CD4-positive, alpha-beta T cell treated with Interleukin-4 for 1 hour (primary cell): ENCODE results near the gene SWT1.

Source experiments
- DNase-seq, 2 donors: peaks; one replicate each; pipeline ENCODE4 v3.0.0-alpha.2; 2020 to 2022

The SWT1 gene, protein sequence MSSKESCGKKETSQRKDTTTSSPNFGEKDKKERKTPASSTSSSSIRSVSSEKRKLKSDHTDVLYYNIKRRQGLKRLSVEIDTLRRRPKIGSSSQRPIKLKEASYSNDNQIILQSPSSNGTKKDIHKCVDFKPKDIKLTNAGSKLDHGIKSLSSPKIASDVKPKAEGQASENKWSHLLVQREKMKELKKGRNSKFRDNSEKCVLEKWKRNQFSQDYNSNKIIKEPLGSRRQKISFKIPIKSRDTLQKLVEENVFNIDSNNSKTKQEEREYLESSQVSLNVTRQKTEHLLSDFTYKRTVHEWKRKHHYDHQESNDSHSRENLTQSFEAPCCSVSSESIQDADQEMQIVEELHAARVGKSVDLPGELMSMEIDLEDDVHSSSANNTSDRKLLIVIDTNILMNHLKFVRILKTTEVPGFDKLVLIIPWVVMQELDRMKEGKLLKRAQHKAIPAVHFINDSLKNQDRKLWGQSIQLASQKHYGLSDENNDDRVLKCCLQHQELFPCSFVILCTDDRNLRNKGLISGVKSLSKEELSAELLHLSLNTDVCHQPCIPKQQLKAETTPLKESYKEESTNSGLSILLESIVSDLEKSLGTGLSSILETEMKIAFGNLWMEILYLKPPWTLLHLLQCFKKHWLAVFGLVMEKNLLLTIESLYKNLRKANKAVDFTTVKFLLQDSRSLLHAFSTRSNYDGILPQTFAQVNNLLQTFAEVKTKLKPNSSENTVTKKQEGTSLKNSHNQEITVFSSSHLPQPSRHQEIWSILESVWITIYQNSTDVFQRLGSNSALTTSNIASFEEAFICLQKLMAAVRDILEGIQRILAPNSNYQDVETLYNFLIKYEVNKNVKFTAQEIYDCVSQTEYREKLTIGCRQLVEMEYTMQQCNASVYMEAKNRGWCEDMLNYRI

DNA sequence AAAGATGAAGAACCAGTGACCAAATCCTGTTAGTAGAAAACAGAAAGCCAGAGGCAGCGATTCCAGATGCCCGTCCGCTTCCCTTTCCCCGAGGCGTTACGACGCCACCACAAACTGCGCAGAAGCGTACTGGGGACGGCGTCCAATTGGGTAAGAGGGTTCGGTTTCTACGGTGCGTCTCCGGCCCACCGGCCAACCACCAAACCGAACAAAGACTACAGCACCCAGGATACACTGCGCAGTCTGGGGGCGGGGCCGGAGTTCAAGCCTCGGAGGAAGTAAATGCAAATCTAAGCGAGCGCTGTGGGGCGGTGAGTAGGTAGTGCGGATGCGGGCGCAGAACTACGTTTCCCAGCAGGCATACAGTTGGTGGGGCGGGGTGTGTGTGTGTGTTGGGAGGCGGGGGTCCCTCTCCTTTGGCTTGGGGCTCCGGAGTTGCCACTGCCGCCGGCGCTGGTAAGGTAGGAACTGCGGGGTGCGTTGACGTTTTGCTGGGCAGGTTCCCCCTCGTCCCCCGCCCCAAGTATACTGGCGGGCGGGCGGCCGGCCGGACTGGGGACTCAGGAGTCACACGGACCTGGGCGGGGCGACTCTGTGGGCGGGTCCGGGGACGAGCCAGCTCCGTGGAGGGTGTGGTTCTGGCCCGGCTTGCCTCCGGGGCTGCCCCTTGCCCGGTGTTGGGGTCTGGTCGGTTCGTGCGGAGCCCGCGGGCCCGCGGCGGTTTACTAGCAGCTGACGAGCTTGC is at the start of gene SWT1, which contains the start of gene TRMT1L:
TSS of gene SWT1 (plus strand) at position 314 of the 745 bp plus-strand sequence. CDS start 3,675 bp downstream, outside the sequence.
TSS of gene TRMT1L (minus strand) at position 100 of the 745 bp plus-strand sequence. CDS start 241 bp downstream, outside the sequence.
- peak; percentile 99 for DNase-seq

DNA sequence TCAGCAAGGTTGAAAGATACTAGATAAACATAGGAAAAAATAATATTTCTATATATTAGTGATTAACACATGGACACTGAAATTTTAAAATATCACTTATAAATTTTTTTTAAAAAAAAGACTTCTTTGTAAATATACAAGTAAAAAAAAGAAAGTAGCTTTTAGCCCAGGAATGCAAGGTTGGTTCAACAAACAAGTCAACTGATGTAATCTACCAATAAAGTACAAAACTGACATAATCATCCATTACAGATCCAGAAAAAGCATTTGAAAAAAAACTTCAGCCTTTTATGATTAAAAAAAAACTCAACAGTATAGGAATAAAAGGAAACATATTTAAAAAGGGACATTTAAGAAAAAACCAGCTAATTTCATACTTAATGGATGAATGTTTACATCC is 48.6 kb upstream of the SWT1 start:
- no peak for DNase-seq

DNA sequence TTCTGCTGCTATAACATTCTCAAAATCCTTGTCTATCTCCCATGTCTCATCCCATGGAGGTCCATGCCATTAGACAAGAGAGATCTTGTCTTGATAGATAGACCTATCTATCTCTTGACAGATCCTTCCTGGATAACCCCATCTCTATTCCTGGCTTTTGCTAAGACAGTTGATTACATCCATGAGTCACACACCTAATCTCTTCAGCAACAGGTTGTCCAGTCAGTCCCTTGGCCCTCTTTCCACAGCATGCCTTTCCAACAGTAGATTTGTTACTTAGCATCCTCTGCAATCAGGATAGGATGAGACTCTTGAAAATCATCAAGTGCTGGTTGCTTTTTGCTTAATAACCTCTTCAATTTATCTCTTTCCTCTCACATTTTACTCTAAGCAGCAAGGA is 46.8 kb upstream of the SWT1 start:
- no peak for DNase-seq

DNA sequence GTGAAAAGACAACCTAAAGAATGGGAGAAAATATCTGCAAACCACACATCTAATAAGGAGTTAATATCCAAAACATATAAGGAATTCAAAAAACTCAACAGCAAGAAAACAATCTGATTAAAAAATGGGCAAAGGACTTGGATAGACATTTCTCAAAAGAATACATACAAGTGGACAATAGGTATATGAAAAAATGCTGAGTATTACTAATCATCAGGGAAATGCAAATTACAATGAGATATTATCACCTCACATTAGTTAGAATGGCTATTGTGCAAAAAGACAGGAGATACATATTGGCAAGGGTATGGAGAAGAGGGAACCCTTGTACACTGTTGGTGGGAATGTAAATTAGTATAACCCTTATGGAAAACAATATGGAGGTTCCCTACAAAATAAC is 45.1 kb upstream of the SWT1 start:
- no peak for DNase-seq

DNA sequence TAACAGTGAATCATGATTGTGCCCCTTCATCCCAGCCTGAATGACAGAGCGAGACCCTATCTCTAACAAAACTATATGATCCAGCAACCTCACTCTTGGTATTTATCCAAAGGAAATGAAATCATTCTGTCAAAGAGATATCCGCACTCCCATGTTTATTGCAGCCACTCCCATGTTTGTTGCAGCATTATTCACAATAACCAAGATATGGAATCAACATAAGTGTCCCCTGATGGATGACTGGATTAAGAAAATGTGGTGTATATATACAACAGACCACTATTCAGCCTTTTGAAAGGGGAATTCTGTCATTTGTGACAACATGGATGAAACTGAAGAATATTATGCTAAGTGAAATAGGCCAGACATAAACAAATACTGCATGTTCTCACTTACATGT is 44.6 kb upstream of the SWT1 start:
- no peak for DNase-seq

DNA sequence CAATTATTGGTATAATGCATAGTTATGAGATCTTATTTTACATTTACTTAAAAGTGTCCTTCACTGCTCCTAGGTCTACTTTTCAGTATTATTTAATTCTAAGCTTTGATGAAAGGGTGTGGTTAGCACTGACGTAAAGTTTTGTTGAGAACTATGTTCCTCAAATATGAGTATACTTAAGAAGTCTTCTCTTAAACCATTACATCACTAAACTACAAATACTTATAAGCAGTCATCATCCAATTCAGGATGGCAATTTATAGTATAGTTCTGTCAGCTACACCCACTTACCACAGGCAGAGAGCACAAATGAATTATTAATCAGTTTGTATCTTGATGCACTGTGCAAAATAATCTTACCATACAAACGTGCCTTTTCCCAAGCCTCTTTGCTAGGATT is 27.3 kb upstream of the SWT1 start:
- no peak for DNase-seq

DNA sequence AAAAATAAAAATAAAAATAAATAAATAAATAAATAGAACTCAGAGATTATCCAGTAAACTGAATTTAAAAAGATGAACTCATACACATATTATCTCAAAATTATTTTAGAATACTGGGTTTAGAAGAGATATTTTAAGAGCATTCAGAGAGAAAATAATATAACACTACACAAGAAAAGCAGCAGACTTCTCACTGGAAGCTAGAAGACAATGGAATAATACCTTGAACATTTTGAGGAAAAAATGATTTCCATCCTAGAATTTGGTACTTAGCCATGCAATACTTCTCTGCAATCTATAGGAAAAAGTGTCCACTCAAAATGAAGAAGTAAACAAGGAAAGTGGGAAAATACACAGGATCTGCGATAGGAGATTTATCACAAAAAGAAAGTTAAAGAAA is 24.4 kb upstream of the SWT1 start:
- no peak for DNase-seq

DNA sequence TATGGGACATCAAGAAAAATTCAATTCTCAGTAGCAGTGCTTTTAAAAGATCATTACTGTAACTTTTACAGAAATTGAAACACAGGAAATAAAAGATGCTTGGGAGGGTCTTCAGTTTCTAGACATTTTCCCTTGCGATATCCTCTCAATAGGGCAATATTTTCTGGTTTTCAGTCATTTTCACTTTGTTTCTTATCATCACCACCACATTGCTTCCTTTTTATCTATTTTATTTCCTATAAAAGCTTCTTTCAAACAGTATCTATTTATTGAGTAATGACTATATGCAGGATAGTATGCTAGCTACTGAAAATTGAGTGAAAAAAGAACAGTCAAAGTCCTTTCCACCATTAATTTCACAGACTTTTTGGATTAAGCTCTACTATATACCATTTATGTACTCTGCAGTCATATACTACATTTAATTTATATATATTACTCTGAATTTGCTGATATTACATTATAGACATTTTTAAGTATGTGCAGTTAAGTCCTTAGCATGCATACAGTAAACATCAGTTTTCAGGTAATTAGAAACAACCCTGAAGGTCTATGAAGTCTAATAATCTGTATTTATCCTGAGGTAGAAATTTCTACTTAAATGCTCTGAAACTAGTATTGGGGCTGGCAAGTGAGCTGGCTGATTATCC is 18.9 kb upstream of the SWT1 start:
- no peak for DNase-seq

DNA sequence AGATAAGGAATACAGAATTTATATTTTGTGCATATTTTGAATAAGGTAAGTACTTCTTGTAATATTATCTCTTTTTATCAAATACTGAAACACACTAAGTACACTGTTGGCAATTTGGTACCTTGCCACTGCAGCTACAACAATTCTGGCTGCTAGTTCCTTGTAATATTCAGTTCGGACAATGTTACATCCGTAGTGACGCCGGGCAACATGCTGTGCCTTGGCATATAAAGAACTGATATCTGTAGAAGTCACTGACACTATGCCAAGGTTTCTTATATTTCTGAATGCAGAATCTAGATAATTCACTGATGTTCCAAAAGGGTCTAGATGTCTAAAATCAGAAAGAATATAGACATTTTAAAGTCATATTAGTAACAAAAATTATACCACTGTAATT is 17.7 kb upstream of the SWT1 start:
- DNase-seq: no peak

DNA sequence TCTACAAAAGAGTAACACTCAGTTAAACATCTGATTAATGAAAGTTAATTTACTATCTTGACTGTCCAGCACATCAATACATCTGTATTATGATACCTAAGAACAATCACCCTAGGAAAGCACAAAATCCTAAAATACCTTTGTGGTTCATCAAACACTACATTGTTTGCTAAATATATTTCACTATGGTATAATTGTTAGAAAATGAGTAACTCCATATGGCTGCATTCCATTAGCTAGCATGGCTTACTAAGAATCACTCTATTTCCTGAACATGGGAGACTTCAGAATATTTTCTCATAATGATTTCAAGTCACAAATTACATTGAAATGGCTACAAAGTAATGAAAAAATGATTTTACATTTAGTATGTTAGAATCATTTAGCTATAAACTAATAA is 12.7 kb upstream of the SWT1 start:
- DNase-seq: no peak

DNA sequence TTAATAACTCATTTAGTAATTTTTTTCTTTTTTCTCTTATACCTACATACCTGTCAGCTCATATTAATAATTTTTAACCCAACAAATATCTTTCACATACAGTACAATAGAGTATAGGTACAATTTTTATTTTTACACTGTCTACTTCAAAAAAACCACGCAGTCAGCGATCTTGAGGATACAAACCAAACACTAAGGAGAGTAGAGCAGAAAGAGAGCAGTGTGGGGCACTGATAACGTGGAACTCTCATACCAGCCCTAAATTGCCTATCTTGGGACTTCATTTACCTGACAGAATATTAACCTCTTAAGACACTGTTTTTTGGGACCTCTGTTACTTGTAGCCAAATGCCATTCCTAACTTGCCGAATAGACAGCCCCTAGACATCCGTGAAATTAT is 5.8 kb upstream of the SWT1 start:
- DNase-seq: no peak

DNA sequence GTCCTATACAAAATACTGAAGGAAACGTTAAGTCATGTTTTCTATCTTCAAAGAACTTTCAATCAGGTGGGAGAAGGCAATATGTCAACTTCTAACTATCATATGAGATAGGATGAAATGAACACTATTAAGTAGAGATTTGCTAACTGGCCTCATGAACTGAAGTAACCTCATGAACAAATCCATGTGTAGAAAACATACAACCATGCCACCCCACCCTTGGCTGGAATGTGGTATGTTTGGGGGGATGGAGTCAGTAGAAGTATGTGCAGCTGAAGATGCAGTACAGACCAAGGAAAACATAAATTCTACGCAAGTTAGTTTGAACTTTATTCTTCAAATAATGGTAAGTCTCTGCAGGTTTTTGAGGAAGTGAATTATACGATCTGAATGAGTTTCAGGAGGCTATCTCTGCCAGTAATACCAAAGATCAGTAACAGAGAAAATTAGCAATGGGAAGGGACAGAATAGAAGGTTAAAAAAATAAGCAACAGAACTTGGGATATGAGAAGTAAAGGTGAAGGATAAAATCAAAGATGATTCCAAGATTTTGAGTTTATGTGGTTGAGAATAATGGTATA is 4.7 kb upstream of the SWT1 start:
- no peak for DNase-seq

DNA sequence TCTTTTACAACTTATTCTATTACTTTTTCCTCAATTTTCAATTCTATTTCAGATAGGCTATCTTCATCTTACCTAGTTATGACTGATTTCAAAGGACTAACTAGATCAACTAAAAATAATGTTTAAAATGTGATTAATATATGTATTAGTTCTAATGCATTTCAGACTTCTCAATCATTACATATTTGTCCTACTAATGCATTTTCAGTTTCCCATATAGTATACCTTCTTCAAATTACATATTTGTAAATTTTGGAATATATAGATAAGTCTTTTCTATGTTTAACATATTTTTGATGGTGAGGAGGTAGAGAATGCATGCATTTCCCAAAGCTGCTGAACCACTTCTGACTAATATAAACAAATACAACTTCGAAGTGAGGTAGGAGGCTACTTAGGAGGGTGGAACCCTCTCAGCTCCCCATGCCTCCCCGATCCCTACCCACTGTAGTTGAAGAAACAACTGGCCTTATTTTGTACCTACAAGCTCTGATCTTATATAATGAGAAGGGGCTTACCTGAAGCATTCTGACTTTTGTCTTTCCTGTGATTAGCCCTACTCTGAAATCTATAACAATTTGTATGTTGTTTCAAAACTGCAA is 2.0 kb upstream of the SWT1 start:
- no peak for DNase-seq

DNA sequence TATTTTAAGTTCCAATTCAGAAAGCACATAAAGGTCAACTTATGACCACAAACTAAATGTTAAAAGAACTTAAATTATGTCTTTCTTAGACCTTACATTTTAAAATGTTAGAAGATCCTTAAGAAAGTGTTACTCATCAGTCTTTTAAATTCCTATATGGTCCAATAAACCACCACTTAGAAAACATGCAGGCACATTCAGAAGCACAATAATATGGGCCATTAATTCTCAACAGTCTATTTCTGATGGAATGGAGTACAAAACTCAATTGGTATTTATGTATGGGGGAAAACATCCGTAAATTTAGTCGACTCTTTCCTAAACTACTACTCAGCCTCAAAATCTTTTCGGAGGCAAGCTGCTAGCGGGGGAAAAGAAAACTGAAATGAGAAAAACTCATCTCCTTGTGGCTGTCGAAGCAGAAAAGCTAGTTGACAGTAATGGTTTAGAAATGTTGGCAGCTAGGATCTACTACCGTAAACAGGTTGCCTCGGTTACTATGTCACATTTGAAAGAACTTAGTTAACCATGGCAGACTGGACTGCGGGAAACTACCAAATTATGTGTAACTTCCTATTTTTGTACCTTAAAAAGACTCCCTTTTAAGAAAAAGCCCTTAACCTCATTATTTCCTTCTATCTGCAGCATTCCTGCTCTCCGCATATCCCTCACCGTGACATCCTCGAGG is 1.2 kb upstream of the SWT1 start:
- peak; percentile 36 to 49 for DNase-seq

DNA sequence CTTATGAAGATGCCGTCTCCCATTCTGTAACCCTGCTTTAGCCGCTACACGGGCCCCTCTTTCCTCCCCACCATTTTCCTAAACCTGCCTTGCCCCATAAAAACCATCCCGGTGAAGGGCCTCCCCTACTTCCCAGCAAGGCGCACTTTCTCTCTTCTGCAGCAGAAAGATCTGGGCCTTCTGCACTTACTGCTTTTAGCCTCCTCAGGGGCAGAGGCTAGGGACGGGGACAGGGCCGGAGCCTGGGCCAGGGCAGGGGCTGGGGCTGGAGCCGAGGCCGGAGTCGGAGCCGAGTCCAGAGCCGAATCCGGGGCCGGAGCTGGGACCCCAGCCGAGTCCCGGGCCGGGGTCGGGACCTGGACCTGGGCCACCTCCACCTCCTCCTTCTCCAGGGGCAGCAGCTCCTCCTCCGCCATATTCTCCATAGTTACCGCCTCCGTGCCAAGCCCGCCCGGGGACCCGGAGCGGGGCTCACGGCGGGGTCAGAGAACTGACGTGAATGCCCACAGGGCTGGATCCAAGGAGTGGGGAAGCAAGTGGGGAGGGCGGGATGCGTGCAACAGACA is 596 bp upstream of the SWT1 start:
- peak in 1 of 2 donors; percentile 36 for DNase-seq

DNA sequence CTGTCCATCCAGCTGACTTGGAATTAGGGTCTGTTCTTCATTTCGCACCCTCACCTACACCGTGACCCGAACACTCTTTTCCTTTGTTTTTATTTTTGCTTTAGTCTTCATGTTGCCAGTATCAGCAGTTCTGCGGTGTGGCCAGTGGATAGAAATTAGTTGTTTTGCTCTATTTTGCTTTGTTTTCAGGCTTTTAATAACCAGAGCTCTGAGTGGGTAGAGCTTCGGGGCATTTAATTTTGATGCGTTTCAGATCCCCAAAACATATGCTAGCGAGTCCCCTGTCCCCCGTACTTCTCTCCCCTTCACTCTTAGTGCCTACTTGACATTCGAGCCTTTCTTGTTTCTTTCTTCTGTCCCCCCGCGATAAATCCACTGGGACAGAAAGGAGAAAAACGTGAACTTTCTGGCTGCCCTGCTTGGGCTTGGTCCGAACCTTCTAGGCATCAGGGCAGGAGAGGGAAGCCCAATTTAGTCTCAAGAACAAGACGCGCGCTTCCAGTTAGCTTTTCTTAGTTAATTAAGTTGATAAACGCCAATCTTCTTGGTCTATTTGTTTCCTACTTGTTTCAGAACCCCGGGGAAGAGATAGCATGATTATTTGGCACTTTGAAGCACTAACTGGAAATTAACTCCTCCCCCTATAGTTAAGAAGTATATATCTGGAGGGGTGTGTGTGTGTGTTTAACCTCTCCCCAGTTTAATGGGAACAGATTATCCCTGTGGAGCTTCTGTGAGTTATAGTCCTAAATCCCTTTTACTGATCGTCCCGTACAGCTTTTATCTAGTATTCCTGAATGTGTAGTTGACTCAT is 839 bp downstream of the SWT1 start:
- DNase-seq: no peak

DNA sequence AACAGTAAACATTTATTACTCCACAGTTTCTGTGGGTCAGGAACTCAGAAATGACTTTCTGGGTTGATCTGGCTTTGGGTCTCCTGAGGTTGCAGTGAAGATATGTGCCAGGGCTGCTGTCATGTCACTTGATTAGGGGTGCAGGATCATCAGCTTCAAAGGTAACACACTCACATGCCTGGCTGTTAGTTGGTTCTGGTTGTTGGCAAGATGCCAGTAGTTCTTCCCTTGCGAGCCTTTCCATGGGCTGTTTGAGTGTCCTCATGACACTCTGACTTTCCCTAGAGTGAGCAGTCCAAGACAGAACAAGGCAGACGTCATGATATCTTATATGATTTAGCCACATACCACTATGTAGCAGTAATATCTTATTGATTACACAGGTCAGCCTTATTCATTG is 1.8 kb downstream of the SWT1 start:
- no peak for DNase-seq

DNA sequence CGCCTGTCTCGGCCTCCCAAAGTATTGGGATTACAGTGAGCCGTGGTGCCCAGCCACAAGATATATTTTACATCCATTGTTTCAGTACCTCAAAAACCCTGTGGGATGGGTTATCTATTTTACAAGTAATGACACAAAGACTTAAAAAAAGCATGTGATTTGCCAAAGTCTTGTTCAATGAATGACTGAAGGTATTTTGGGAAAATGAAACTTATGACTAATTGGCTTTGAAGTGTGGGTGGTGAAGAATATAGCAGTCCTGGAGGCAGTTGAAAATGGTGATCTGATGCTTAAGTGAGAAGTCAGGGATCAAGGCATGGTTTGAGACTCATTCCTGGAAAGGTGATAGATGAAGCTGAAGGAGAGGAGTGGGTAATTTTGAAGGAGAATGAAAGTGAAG is 3.0 kb downstream of the SWT1 start:
- no peak for DNase-seq

DNA sequence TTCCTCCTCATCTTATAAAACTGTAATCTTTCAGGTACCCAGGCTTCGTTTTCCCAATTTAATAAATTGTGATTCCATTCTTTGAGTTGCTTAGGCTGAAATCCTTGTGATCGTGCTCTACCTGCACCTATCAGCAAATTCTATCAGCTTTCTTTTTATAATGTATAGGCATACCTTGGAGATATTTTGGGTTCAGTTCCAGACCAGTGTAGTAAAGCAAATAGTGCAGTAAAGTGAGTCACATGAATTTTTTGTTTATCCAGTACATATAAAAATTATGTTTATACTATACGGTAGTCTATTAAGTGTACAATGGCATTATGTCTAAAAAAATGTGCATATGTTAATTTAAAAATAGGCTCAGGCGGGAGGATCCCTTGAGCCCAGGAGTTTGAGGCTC is 5.5 kb downstream of the SWT1 start:
- no peak for DNase-seq

DNA sequence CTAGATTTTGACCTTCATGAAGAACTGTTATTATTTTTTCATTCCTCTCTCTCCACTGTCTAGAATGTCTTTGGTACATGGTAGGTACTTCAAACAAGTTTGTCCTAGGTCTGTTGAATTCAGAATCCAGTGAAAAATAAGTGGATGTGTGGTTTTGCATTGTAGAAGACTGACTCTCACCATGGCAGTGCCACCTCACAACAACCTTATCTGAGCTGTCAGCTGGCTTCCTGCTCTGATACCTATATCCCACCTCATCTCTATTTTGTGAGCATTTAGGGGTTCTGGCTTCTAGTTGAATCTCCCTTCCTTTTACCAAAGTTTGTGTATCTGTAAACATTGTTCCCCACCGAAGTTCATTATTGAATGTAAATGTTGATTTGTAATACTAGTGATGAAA is 9.1 kb downstream of the SWT1 start:
- no peak for DNase-seq
